ACC112 (cell line): ENCODE results near the gene CADM2.
"Not testable (repeated sequence)": the region's sequence is repeated elsewhere in the genome, so short reads cannot be mapped to it uniquely, and the experiment has no call there.

ENCODE experiments used
- H2AFZ ChIP-seq: fragments of 200-600 bp; sonication (generic); one replicate; pipeline ENCODE4 v1.6.0; 2017; ENCODE audit warnings: antibody characterized with exemption, low read length; ENCODE audit not compliant: unreplicated experiment
- H3K27ac ChIP-seq: fragments of 200-600 bp; sonication (generic); 2 replicates; pipeline ENCODE4 v1.5.1; 2014; ENCODE audit warnings: low read depth, mild to moderate bottlenecking, antibody characterized with exemption, low read length, moderate library complexity
- H3K27me3 ChIP-seq: fragments of 200-600 bp; sonication (generic); 2 replicates; pipeline ENCODE4 v1.6.1; 2014; ENCODE audit warnings: mild to moderate bottlenecking, antibody characterized with exemption, low read length, moderate library complexity, mixed read lengths; ENCODE audit not compliant: insufficient read depth
- H3K36me3 ChIP-seq: fragments of 200-600 bp; sonication (generic); 2 replicates; pipeline ENCODE4 v1.6.1; 2016; ENCODE audit warnings: mild to moderate bottlenecking, antibody characterized with exemption, low read length, moderate library complexity, mixed read lengths; ENCODE audit not compliant: insufficient read depth
- H3K4me1 ChIP-seq: fragments of 200-600 bp; sonication (generic); one replicate; pipeline ENCODE4 v1.6.1; 2016; ENCODE audit warnings: low read length, mixed read lengths; ENCODE audit not compliant: insufficient read depth, unreplicated experiment, control insufficient read depth
- H3K4me3 ChIP-seq: fragments of 200-600 bp; sonication (generic); 2 replicates; pipeline ENCODE4 v1.5.1; 2014; ENCODE audit warnings: mild to moderate bottlenecking, low read depth, low read length
- H3K79me2 ChIP-seq: fragments of 200-600 bp; sonication (generic); one replicate; pipeline ENCODE4 v1.6.0; 2016; ENCODE audit warnings: low read length; ENCODE audit not compliant: control insufficient read depth, unreplicated experiment, insufficient read depth

The CADM2 gene

GRCh38 chr3:85960793-85961192, 1002.0 kb downstream of the CADM2 start:
- Histone ChIP-seq H3K79me2 (no peaks in the 10 kb centered on the region), H3K4me1 (no peaks in the 10 kb centered on the region), H3K36me3 (no peaks in the 10 kb centered on the region), H3K27me3 (no peaks in the 10 kb centered on the region; the same call in 1 of the 2 replicates), H3K27ac (no peak overlapping the region), H2AFZ (no peak overlapping the region), H3K4me3 (no peak overlapping the region)

GRCh38 chr3:85977615-85978338, 1019.0 kb downstream of the CADM2 start:
- Histone ChIP-seq H2AFZ (no peak overlapping the region), H3K79me2 (no peaks in the 10 kb centered on the region), H3K27me3 (0 out of 2 replicates have a peak, but pooled peaks cover 5% of the 10 kb centered on the region), H3K36me3 (no peaks in the 10 kb centered on the region), H3K4me3 (no peak overlapping the region), H3K27ac (no peak overlapping the region), H3K4me1 (no peaks in the 10 kb centered on the region)

- H3K27ac ChIP-seq, result no peak overlapping the region
- H3K4me1 ChIP-seq, result no peaks in the 10 kb centered on the region
- no peaks in the 10 kb centered on the region for H3K79me2 ChIP-seq
- no peaks in the 10 kb centered on the region for H3K36me3 ChIP-seq
- 0 out of 2 replicates have a peak, but pooled peaks cover 5% of the 10 kb centered on the region for H3K27me3 ChIP-seq
- no peak overlapping the region for H3K4me3 ChIP-seq
- no peak overlapping the region for H2AFZ ChIP-seq
Measured at GRCh38 chr3:85979034-85979433, 1020.2 kb downstream of the CADM2 start.

- not testable (repeated sequence) for H2AFZ ChIP-seq, H3K36me3 ChIP-seq, H3K79me2 ChIP-seq, H3K4me1 ChIP-seq, H3K27me3 ChIP-seq, H3K4me3 ChIP-seq, H3K27ac ChIP-seq
Measured at GRCh38 chr3:85989581-85989980, 1030.8 kb downstream of the CADM2 start.

- no peaks in the 10 kb centered on the region for H3K79me2 ChIP-seq
- H3K27me3 ChIP-seq, result no peaks in the 10 kb centered on the region
- no peaks in the 10 kb centered on the region for H3K36me3 ChIP-seq
- no peaks in the 10 kb centered on the region for H3K4me1 ChIP-seq
- no peak overlapping the region for H2AFZ ChIP-seq
- no peak overlapping the region for H3K4me3 ChIP-seq
- H3K27ac ChIP-seq, result no peak overlapping the region
Measured at GRCh38 chr3:86029590-86029989, 1070.8 kb downstream of the CADM2 start.

- H3K4me3 ChIP-seq, result no peak overlapping the region
- H3K27me3 ChIP-seq, result no peaks in the 10 kb centered on the region
- H3K4me1 ChIP-seq, result no peaks in the 10 kb centered on the region
- no peak overlapping the region for H2AFZ ChIP-seq
- H3K27ac ChIP-seq, result no peak overlapping the region
- no peaks in the 10 kb centered on the region for H3K36me3 ChIP-seq
- H3K79me2 ChIP-seq, result no peaks in the 10 kb centered on the region
Measured at GRCh38 chr3:86037916-86038315, 1079.1 kb downstream of the CADM2 start.

- H3K4me1 ChIP-seq, result no peaks in the 10 kb centered on the region
- H3K36me3 ChIP-seq, result no peaks in the 10 kb centered on the region
- H3K27ac ChIP-seq, result no peak overlapping the region
- no peaks in the 10 kb centered on the region for H3K27me3 ChIP-seq
- no peak overlapping the region for H3K4me3 ChIP-seq
- H2AFZ ChIP-seq, result no peak overlapping the region
- no peaks in the 10 kb centered on the region for H3K79me2 ChIP-seq
Measured at GRCh38 chr3:86046436-86047136, 1087.8 kb downstream of the CADM2 start.

- no peaks in the 10 kb centered on the region for H3K79me2 ChIP-seq
- no peak overlapping the region for H3K4me3 ChIP-seq
- H3K27ac ChIP-seq, result no peak overlapping the region
- H3K27me3 ChIP-seq, result no peaks in the 10 kb centered on the region
- no peak overlapping the region for H2AFZ ChIP-seq
- H3K4me1 ChIP-seq, result no peaks in the 10 kb centered on the region
- no peaks in the 10 kb centered on the region for H3K36me3 ChIP-seq
Measured at GRCh38 chr3:86047161-86047560, 1088.4 kb downstream of the CADM2 start.

- Histone ChIP-seq H3K79me2 (no peaks in the 10 kb centered on the region), H3K27ac (no peak overlapping the region), H3K27me3 (no peaks in the 10 kb centered on the region), H3K4me1 (no peaks in the 10 kb centered on the region), H3K4me3 (no peak overlapping the region), H3K36me3 (no peaks in the 10 kb centered on the region), H2AFZ (no peak overlapping the region)
Measured at GRCh38 chr3:86051058-86051457, 1092.3 kb downstream of the CADM2 start.

- no peak overlapping the region for H2AFZ ChIP-seq
- H3K27ac ChIP-seq, result no peak overlapping the region
- no peaks in the 10 kb centered on the region for H3K79me2 ChIP-seq
- no peak overlapping the region for H3K4me3 ChIP-seq
- H3K27me3 ChIP-seq, result no peaks in the 10 kb centered on the region
- H3K36me3 ChIP-seq, result no peaks in the 10 kb centered on the region
- H3K4me1 ChIP-seq, result no peaks in the 10 kb centered on the region
Measured at GRCh38 chr3:86056032-86056431, 1097.2 kb downstream of the CADM2 start.

- no peak overlapping the region for H2AFZ ChIP-seq
- no peak overlapping the region for H3K27ac ChIP-seq
- no peaks in the 10 kb centered on the region for H3K27me3 ChIP-seq
- no peaks in the 10 kb centered on the region for H3K4me1 ChIP-seq
- no peaks in the 10 kb centered on the region for H3K36me3 ChIP-seq
- H3K79me2 ChIP-seq, result no peaks in the 10 kb centered on the region
- H3K4me3 ChIP-seq, result no peak overlapping the region
Measured at GRCh38 chr3:86056962-86057361, 1098.2 kb downstream of the CADM2 start.
